Lower lobe of right lung (tissue), 2 donors: ENCODE results near the gene PPP2R5E. TPM values are rescaled to one million over a fixed set of nuclear protein-coding genes. Genes with fewer than 3 reads are reported as not detected.
"Not testable (repeated sequence)": the region's sequence is repeated elsewhere in the genome, so short reads cannot be mapped to it uniquely, and the experiment has no call there.

Experiments
- ATAC-seq, 2 donors: fragments of 200-7000 bp; cut with Tn5 transposase; one replicate each; pipeline ENCODE4 v1.9.1; 2020 to 2022; ENCODE audit warnings: mild to moderate bottlenecking in 2 of 2, moderate library complexity in 2 of 2
- DNase-seq: peaks from one replicate; pipeline ENCODE4 v3.0.0-alpha.2; 2020
- H3K27ac ChIP-seq: fragments of 200-600 bp; one replicate; pipeline ENCODE4 v1.8.0; 2022
- H3K27me3 ChIP-seq: fragments of 200-600 bp; one replicate; pipeline ENCODE4 v1.8.0; 2022; ENCODE audit warnings: low read depth
- H3K36me3 ChIP-seq: fragments of 200-600 bp; one replicate; pipeline ENCODE4 v1.8.0; 2022; ENCODE audit warnings: mild to moderate bottlenecking
- H3K4me1 ChIP-seq: fragments of 200-600 bp; one replicate; pipeline ENCODE4 v1.8.0; 2022
- H3K4me3 ChIP-seq: fragments of 200-600 bp; one replicate; pipeline ENCODE4 v1.8.0; 2022; ENCODE audit warnings: mild to moderate bottlenecking
- H3K9me3 ChIP-seq: fragments of 200-600 bp; one replicate; pipeline ENCODE4 v1.8.0; 2022
- CTCF ChIP-seq: fragments of 200-600 bp; IDR thresholded peaks from one replicate; pipeline ENCODE4 v1.8.0; 2022; ENCODE audit warnings: antibody characterized with exemption, mild to moderate bottlenecking
- intact Hi-C: fragments of 100-400 bp; cut with DNase I; formaldehyde crosslinking; loops from one replicate; pipeline ENCODE4 v1.11.0; 2022
- long read RNA-seq: library from polyadenylated mRNA; unstranded; transcript quantifications from one replicate; pipeline ENCODE4 v2.0.0, GENCODE V29; 2021
- total RNA-seq: library from RNA; stranded (reverse); fragmentation: NEBNext Ultra II Directional; extraction: Animal tissue kit (Norgen Biotek cat#: 25700); gene quantifications from one replicate; pipeline ENCODE4 v1.2.1, GENCODE V29; 2021
- donor health status: DM: no; HTN: yes; CAD: no; lungs with severe emphysema.

Gene PPP2R5E
- 45.3 TPM for total RNA-seq
- long read RNA-seq, full-length matches to known transcripts = 75 of 119 reads
- long read RNA-seq, partial matches to known transcripts = 10 of 119 reads
- long read RNA-seq, other reads (novel, unspliced or antisense) = 34 of 119 reads

DNA sequence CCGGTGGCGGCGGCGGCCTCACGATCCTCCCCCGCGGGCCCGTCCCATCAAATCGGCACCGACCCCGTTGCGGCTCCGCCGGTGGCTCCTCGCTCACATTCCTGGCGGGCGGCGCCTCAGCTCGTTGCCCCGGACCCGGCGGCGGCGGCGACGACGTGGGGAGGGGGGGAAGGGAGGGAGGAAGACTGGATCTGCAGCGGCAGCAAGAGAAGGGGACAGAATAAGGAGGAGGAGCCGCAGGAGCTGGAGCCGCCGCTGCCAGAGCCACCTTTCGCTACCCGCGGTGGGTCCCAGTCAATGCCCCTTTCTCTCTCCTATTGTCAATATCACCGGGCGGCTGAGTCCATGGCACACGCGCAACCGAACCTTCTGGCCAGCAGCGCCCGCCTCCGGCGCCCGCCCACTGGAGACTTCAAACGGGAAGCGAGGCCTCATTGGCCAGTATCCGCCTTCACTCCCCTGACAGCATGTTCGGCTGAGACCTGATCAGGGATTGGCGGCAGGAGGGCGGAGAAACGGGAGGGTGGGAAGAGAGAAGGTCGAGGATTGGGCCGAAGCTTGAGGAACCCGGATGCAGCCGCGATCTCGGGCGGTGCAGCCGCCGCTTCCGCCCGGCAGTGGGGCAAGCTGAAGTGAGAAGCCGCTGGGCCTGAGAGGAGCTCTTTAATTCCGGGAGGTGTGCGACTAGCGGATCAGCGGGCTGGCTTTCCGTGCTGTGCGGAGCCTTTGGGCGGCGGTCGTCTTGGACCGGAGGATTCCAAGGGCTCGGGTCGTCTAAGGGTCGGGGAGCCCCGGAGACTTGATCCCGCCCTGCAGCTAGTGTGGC, at the start of gene PPP2R5E:
TSS of gene PPP2R5E (minus strand) at position 378 of the 826 bp plus-strand sequence. CDS start 3,692 bp downstream, outside the sequence.
- Histone ChIP-seq H3K27ac (peak within 1 kb of the TSS; percentile 92), H3K4me3 (peak within 1 kb of the TSS; percentile 94), H3K4me1 (peaks cover 26% of the 10 kb centered on the region), H3K9me3 (no peaks in the 10 kb centered on the region), H3K36me3 (peaks cover 16% of the 10 kb centered on the region), H3K27me3 (no peaks in the 10 kb centered on the region)
- DNase-seq (peak; percentile 99), ATAC-seq (peak; percentile 99 to 100)
- intact Hi-C loops = no loop called here
- no peak for TF ChIP-seq CTCF

DNA sequence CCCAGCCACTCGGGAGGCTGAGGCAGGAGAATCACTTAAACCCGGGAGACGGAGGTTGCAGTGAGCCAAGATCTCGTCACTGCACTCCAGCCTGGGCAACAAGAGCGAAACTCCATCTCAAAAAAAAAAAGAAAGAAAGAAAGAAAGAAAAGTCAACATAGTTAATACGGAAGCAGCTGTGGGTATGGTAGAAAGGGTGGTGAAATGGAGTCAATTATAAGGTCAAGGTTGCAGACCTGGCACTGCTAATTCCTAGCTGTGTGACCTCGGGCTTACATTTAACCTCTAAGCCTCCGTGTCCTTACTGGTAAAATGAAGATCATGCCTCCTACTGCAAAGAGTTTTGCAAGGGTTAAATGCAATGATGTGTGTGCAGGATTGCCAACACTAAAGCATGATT, 39.9 kb upstream of the PPP2R5E start:
- ATAC-seq, intact Hi-C loops, H3K27ac ChIP-seq, H3K27me3 ChIP-seq, H3K4me1 ChIP-seq, H3K36me3 ChIP-seq, DNase-seq, H3K4me3 ChIP-seq, H3K9me3 ChIP-seq: not testable (repeated sequence)

GRCh38 chr14:63581491-63581890, 38.3 kb upstream of the PPP2R5E start:
- Histone ChIP-seq H3K4me1 (no peaks in the 10 kb centered on the region), H3K27ac (no peak overlapping the region), H3K9me3 (no peaks in the 10 kb centered on the region), H3K4me3 (no peak overlapping the region), H3K27me3 (no peaks in the 10 kb centered on the region), H3K36me3 (no peaks in the 10 kb centered on the region)
- DNase-seq (no peak), ATAC-seq (no peak)
- intact Hi-C loops = no loop called here
- no peak for TF ChIP-seq CTCF

GRCh38 chr14:63578300-63578699, 35.1 kb upstream of the PPP2R5E start:
- ATAC-seq (no peak), DNase-seq (no peak)
- H3K36me3 ChIP-seq = no peaks in the 10 kb centered on the region
- no peak overlapping the region for H3K4me3 ChIP-seq
- no peaks in the 10 kb centered on the region for H3K27me3 ChIP-seq
- no peak overlapping the region for H3K27ac ChIP-seq
- no peaks in the 10 kb centered on the region for H3K9me3 ChIP-seq
- H3K4me1 ChIP-seq = no peaks in the 10 kb centered on the region
- intact Hi-C loops = no loop called here
- TF ChIP-seq CTCF = no peak

GRCh38 chr14:63573581-63573980, 30.4 kb upstream of the PPP2R5E start:
- intact Hi-C loops = no loop called here
- Histone ChIP-seq H3K36me3 (no peaks in the 10 kb centered on the region), H3K4me3 (no peak overlapping the region), H3K27me3 (no peaks in the 10 kb centered on the region), H3K27ac (no peak overlapping the region), H3K9me3 (no peaks in the 10 kb centered on the region), H3K4me1 (no peaks in the 10 kb centered on the region)
- ATAC-seq (no peak), DNase-seq (no peak)
- no peak for TF ChIP-seq CTCF

GRCh38 chr14:63565448-63565847, 22.3 kb upstream of the PPP2R5E start:
- Histone ChIP-seq H3K9me3 (no peaks in the 10 kb centered on the region), H3K27ac (no peak overlapping the region), H3K4me1 (peaks cover 10% of the 10 kb centered on the region), H3K36me3 (no peaks in the 10 kb centered on the region), H3K27me3 (no peaks in the 10 kb centered on the region), H3K4me3 (no peak overlapping the region)
- ATAC-seq (no peak), DNase-seq (no peak)
- TF ChIP-seq CTCF = no peak
- intact Hi-C loops = no loop called here
